OCI-LY1 (cell line): ENCODE data around the gene PPP4R3A.

ENCODE experiments used
- CTCF ChIP-seq: fragments of 200-600 bp; sonication (generic), shearing (Covaris generic); IDR thresholded peaks from 2 replicates; pipeline ENCODE4 v1.5.1; 2017; ENCODE audit warnings: mild to moderate bottlenecking, antibody characterized with exemption, low read length, moderate library complexity, mixed read lengths
- EZH2 ChIP-seq: fragments of 200-600 bp; sonication (generic), shearing (Covaris generic); IDR thresholded peaks from 2 replicates; pipeline ENCODE4 v1.8.0; 2017; ENCODE audit warnings: borderline replicate concordance, mixed run types, mild to moderate bottlenecking, antibody characterized with exemption, low read length, moderate library complexity, mixed read lengths

GRCh38 chr14:91554535-91555332 is 44.6 kb upstream of the PPP4R3A start:
- TF ChIP-seq EZH2 (no peak), CTCF (no peak)
